Effector memory CD8-positive, alpha-beta T cell (primary cell): ENCODE measurements around the gene PHETA2.
"Not testable (repeated sequence)": the region's sequence is repeated elsewhere in the genome, so short reads cannot be mapped to it uniquely, and the experiment has no call there.

Experiments used
- ATAC-seq: fragments of 150-1000 bp; cut with Tn5 transposase; replicated peaks from 2 replicates; pipeline ENCODE4 v1.10.0; 2021; ENCODE audit warnings: mild to moderate bottlenecking, moderate library complexity
- DNase-seq, 3 experiments: peaks; one replicate each; pipeline ENCODE4 v3.0.0; 2021
- H3K27ac Mint-ChIP-seq, 2 donors: one replicate each; pipeline ENCODE4 v1.8.0; 2022; ENCODE audit warnings: mild to moderate bottlenecking in 2 of 2, mixed read lengths in 2 of 2, moderate library complexity in 2 of 2
- H3K27me3 Mint-ChIP-seq, 2 donors: one replicate each; pipeline ENCODE4 v1.8.0; 2022; ENCODE audit warnings: mixed read lengths in 2 of 2
- H3K36me3 Mint-ChIP-seq: one replicate; pipeline ENCODE4 v1.8.0; 2022; ENCODE audit warnings: mild to moderate bottlenecking, moderate library complexity, mixed read lengths; ENCODE audit not compliant: insufficient read depth
- H3K4me1 Mint-ChIP-seq, 2 donors: one replicate each; pipeline ENCODE4 v1.8.0; 2022; ENCODE audit warnings: low read depth in 2 of 2, mixed read lengths in 2 of 2
- H3K4me3 Mint-ChIP-seq, 2 donors: one replicate each; pipeline ENCODE4 v1.8.0; 2022; ENCODE audit warnings: mild to moderate bottlenecking in 2 of 2, mixed read lengths in 2 of 2, moderate library complexity in 2 of 2
- H3K9me3 Mint-ChIP-seq, 2 donors: one replicate each; pipeline ENCODE4 v1.8.0; 2022; ENCODE audit warnings: mixed read lengths in 2 of 2

PHETA2 gene

GRCh38 chr22:42062506-42063170 lies 11.4 kb upstream of the PHETA2 start:
- Mint-ChIP-seq H3K36me3 (peaks cover 21% of the 10 kb centered on the region), H3K4me1 (peaks cover 5 to 10% of the 10 kb centered on the region in 2 donors), H3K27me3 (no peaks in the 10 kb centered on the region), H3K4me3 (no peak overlapping the region), H3K27ac (no peak overlapping the region), H3K9me3 (peaks cover 0 to 2% of the 10 kb centered on the region in 2 donors)
- DNase-seq (no peak), ATAC-seq (no peak)

GRCh38 chr22:42064629-42065028 lies 9.4 kb upstream of the PHETA2 start:
- DNase-seq (no peak), ATAC-seq (no peak)
- no peaks in the 10 kb centered on the region for H3K27me3 Mint-ChIP-seq
- H3K36me3 Mint-ChIP-seq = peaks cover 21% of the 10 kb centered on the region
- H3K4me3 Mint-ChIP-seq = no peak overlapping the region
- H3K9me3 Mint-ChIP-seq = no peaks in the 10 kb centered on the region
- H3K27ac Mint-ChIP-seq = peak overlapping the region in 1 of 2 donors; percentile 5
- H3K4me1 Mint-ChIP-seq = peaks cover 6 to 10% of the 10 kb centered on the region in 2 donors

- peaks cover 25% of the 10 kb centered on the region for H3K36me3 Mint-ChIP-seq
- no peaks in the 10 kb centered on the region for H3K9me3 Mint-ChIP-seq
- H3K27ac Mint-ChIP-seq = peak overlapping the region in 1 of 2 donors; percentile 5
- DNase-seq (no peak), ATAC-seq (no peak)
- H3K27me3 Mint-ChIP-seq = no peaks in the 10 kb centered on the region
- H3K4me1 Mint-ChIP-seq = peaks cover 13 to 16% of the 10 kb centered on the region in 2 donors
- no peak overlapping the region for H3K4me3 Mint-ChIP-seq
These were observed 8.5 kb upstream of the PHETA2 start for GRCh38 chr22:42065438-42066125.

- no peaks in the 10 kb centered on the region for H3K27me3 Mint-ChIP-seq
- no peaks in the 10 kb centered on the region for H3K9me3 Mint-ChIP-seq
- ATAC-seq = no peak
- H3K4me3 Mint-ChIP-seq = no peak overlapping the region
- H3K4me1 Mint-ChIP-seq = peaks cover 19 to 23% of the 10 kb centered on the region in 2 donors
- peaks cover 25% of the 10 kb centered on the region for H3K36me3 Mint-ChIP-seq
- H3K27ac Mint-ChIP-seq = peak overlapping the region in 1 of 2 donors; percentile 5
- no peak for DNase-seq
These were observed 7.8 kb upstream of the PHETA2 start for GRCh38 chr22:42066126-42066761.

- H3K27me3 Mint-ChIP-seq = no peaks in the 10 kb centered on the region
- H3K4me1 Mint-ChIP-seq = peaks cover 26 to 28% of the 10 kb centered on the region in 2 donors
- DNase-seq (no peak), ATAC-seq (no peak)
- H3K9me3 Mint-ChIP-seq = no peaks in the 10 kb centered on the region
- H3K27ac Mint-ChIP-seq = no peak overlapping the region
- peaks cover 21% of the 10 kb centered on the region for H3K36me3 Mint-ChIP-seq
- H3K4me3 Mint-ChIP-seq = no peak overlapping the region
These were observed 7.1 kb upstream of the PHETA2 start for GRCh38 chr22:42066937-42067336.

- ATAC-seq (no peak), DNase-seq (no peak)
- Mint-ChIP-seq H3K27ac (no peak overlapping the region), H3K4me3 (no peak overlapping the region), H3K36me3 (peaks cover 21% of the 10 kb centered on the region), H3K4me1 (peaks cover 27% of the 10 kb centered on the region in 2 donors), H3K9me3 (no peaks in the 10 kb centered on the region), H3K27me3 (no peaks in the 10 kb centered on the region)
These were observed 6.3 kb upstream of the PHETA2 start for GRCh38 chr22:42067671-42068251.

- peak overlapping the region in 1 of 2 donors; percentile 39 for H3K27ac Mint-ChIP-seq
- no peak overlapping the region for H3K4me3 Mint-ChIP-seq
- H3K4me1 Mint-ChIP-seq = peaks cover 22 to 28% of the 10 kb centered on the region in 2 donors
- H3K27me3 Mint-ChIP-seq = no peaks in the 10 kb centered on the region
- H3K9me3 Mint-ChIP-seq = no peaks in the 10 kb centered on the region
- no peak for DNase-seq
- peaks cover 21% of the 10 kb centered on the region for H3K36me3 Mint-ChIP-seq
- no peak for ATAC-seq
These were observed 5.8 kb upstream of the PHETA2 start for GRCh38 chr22:42068291-42068690.

GRCh38 chr22:42069801-42070516 lies 4.1 kb upstream of the PHETA2 start:
- H3K27me3 Mint-ChIP-seq = no peaks in the 10 kb centered on the region
- H3K27ac Mint-ChIP-seq = peak overlapping the region; percentile 85 to 90
- H3K4me1 Mint-ChIP-seq = peaks cover 23 to 30% of the 10 kb centered on the region in 2 donors
- no peak for DNase-seq
- H3K4me3 Mint-ChIP-seq = peak overlapping the region; percentile 92 to 94
- ATAC-seq = no peak
- H3K36me3 Mint-ChIP-seq = peaks cover 15% of the 10 kb centered on the region
- H3K9me3 Mint-ChIP-seq = no peaks in the 10 kb centered on the region

GRCh38 chr22:42070517-42071422 lies 3.3 kb upstream of the PHETA2 start, which contains the start of gene NAGA:
NAGA (minus strand) TSS chr22:42070812; CDS start chr22:42070297, 515 bp downstream.
- Mint-ChIP-seq H3K27me3 (no peaks in the 10 kb centered on the region), H3K4me1 (peaks cover 25 to 30% of the 10 kb centered on the region in 2 donors), H3K4me3 (peak within 1 kb of the TSS; percentile 92 to 94), H3K27ac (peak within 1 kb of the TSS; percentile 85 to 90), H3K36me3 (peaks cover 16% of the 10 kb centered on the region), H3K9me3 (no peaks in the 10 kb centered on the region)
- ATAC-seq = peak; percentile 97
- peak; percentile 89 to 93 (median 90) for DNase-seq

GRCh38 chr22:42071508-42071907 lies 2.5 kb upstream of the PHETA2 start:
- Mint-ChIP-seq H3K36me3 (peaks cover 11% of the 10 kb centered on the region), H3K4me3 (peak overlapping the region; percentile 92 to 94), H3K4me1 (peaks cover 25 to 30% of the 10 kb centered on the region in 2 donors), H3K27ac (peak overlapping the region; percentile 85 to 90)
- DNase-seq, ATAC-seq, H3K9me3 Mint-ChIP-seq, H3K27me3 Mint-ChIP-seq: not testable (repeated sequence)

GRCh38 chr22:42072606-42073330 lies 1.3 kb upstream of the PHETA2 start:
- Mint-ChIP-seq H3K27ac (peak overlapping the region; percentile 25 to 59), H3K4me1 (peaks cover 21 to 27% of the 10 kb centered on the region in 2 donors), H3K9me3 (no peaks in the 10 kb centered on the region), H3K36me3 (peaks cover 10% of the 10 kb centered on the region), H3K27me3 (no peaks in the 10 kb centered on the region), H3K4me3 (peak overlapping the region; percentile 68 to 71)
- no peak for DNase-seq
- ATAC-seq = no peak
